Measurements from ENCODE around the gene GOLGA6L24.
"Not testable (repeated sequence)": the region's sequence is repeated elsewhere in the genome, so short reads cannot be mapped to it uniquely, and the experiment has no call there.

GOLGA6L24 gene

GRCh38 chr15:28357984-28358383 is at the start of gene GOLGA6L24:
TSS of gene GOLGA6L24 (minus strand) at chr15:28358084. CDS start at chr15:28358023, 61 bp downstream.
- not testable (repeated sequence) for DNase-seq (ENCODE audit: low spot score)

- DNase-seq (ENCODE audit: low spot score): not testable (repeated sequence)
These were observed 45.0 kb upstream of the GOLGA6L24 start for GRCh38 chr15:28402774-28403435.

GRCh38 chr15:28396022-28396421 is 38.1 kb upstream of the GOLGA6L24 start:
- not testable (repeated sequence) for DNase-seq (ENCODE audit: low spot score)

- DNase-seq (ENCODE audit: low spot score): not testable (repeated sequence)
These were observed 22.2 kb upstream of the GOLGA6L24 start for GRCh38 chr15:28380053-28380452.

- not testable (repeated sequence) for DNase-seq (ENCODE audit: low spot score)
These were observed 20.5 kb upstream of the GOLGA6L24 start, which contains the start of gene GOLGA8F for GRCh38 chr15:28378364-28378763. TSS of gene GOLGA8F (plus strand) at chr15:28378664. CDS start at chr15:28378762, 98 bp downstream.

GRCh38 chr15:28365502-28365901 is 7.6 kb upstream of the GOLGA6L24 start:
- DNase-seq (ENCODE audit: low spot score): not testable (repeated sequence)

- not testable (repeated sequence) for DNase-seq (ENCODE audit: low spot score)
These were observed 35.7 kb downstream of the GOLGA6L24 start, which contains the start of gene HERC2 for GRCh38 chr15:28322129-28322588. TSS of gene HERC2 (minus strand) at chr15:28322179. CDS start at chr15:28321433, 746 bp downstream.

- DNase-seq (ENCODE audit: low spot score): not testable (repeated sequence)
These were observed 36.4 kb downstream of the GOLGA6L24 start for GRCh38 chr15:28321358-28322078.

GRCh38 chr15:28319725-28320124 is 38.2 kb downstream of the GOLGA6L24 start:
- not testable (repeated sequence) for DNase-seq (ENCODE audit: low spot score)

GRCh38 chr15:28318828-28319227 is 39.1 kb downstream of the GOLGA6L24 start:
- DNase-seq (ENCODE audit: low spot score): not testable (repeated sequence)

- not testable (repeated sequence) for DNase-seq (ENCODE audit: low spot score)
These were observed 39.8 kb downstream of the GOLGA6L24 start for GRCh38 chr15:28318122-28318521.

GRCh38 chr15:28316958-28317357 is 40.9 kb downstream of the GOLGA6L24 start:
- not testable (repeated sequence) for DNase-seq (ENCODE audit: low spot score)

GRCh38 chr15:28310454-28310853 is 47.4 kb downstream of the GOLGA6L24 start:
- DNase-seq (ENCODE audit: low spot score): not testable (repeated sequence)

GRCh38 chr15:28308718-28309117 is 49.2 kb downstream of the GOLGA6L24 start:
- not testable (repeated sequence) for DNase-seq (ENCODE audit: low spot score)

Measured in D341Med (cell line).